ENCODE data around the gene CCDC81. TPM values are rescaled to one million over a fixed set of nuclear protein-coding genes. Genes with fewer than 3 reads are reported as not detected.

Gene CCDC81
- total RNA-seq, 2 donors from 2014 or later: 33.3 to 34.0 TPM

GRCh38 chr11:86370922-86371594, 3.6 kb upstream of the CCDC81 start:
- Histone ChIP-seq H3K27ac (ENCODE audit: low read depth, low read length) (no peak overlapping the region), H3K9me3 (ENCODE audit: control insufficient read depth, low read length) (peaks cover 8% of the 10 kb centered on the region), H3K27me3 (ENCODE audit: control insufficient read depth, insufficient read depth, low read length, poor library complexity, severe bottlenecking) (no peaks in the 10 kb centered on the region), H3K4me3 (ENCODE audit: low read length) (no peak overlapping the region), H3K4me1 (ENCODE audit: control insufficient read depth, insufficient read depth, low read length) (no peaks in the 10 kb centered on the region), H3K36me3 (ENCODE audit: control insufficient read depth, insufficient read depth, low read length) (no peaks in the 10 kb centered on the region), H3K9ac (ENCODE audit: extremely low read depth, low read length, poor library complexity, severe bottlenecking) (no peak overlapping the region)
- WGBS, 2 experiments (ENCODE audit: insufficient coverage in 1 of 2, insufficient read length in 1 of 2): 86 to 95% methylated on average over 4 to 6 of the region's 6 CpGs
- peaks cover 7% of the 10 kb centered on the region for H3K4me1 Mint-ChIP-seq
- peaks cover 13% of the 10 kb centered on the region for H3K9me3 Mint-ChIP-seq
- TF ChIP-seq, protein P1, sequence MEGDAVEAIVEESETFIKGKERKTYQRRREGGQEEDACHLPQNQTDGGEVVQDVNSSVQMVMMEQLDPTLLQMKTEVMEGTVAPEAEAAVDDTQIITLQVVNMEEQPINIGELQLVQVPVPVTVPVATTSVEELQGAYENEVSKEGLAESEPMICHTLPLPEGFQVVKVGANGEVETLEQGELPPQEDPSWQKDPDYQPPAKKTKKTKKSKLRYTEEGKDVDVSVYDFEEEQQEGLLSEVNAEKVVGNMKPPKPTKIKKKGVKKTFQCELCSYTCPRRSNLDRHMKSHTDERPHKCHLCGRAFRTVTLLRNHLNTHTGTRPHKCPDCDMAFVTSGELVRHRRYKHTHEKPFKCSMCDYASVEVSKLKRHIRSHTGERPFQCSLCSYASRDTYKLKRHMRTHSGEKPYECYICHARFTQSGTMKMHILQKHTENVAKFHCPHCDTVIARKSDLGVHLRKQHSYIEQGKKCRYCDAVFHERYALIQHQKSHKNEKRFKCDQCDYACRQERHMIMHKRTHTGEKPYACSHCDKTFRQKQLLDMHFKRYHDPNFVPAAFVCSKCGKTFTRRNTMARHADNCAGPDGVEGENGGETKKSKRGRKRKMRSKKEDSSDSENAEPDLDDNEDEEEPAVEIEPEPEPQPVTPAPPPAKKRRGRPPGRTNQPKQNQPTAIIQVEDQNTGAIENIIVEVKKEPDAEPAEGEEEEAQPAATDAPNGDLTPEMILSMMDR (conservative IDR thresholded peaks at IDR 0.05): no peak
- H3K4me3 Mint-ChIP-seq: no peak overlapping the region
- DNase-seq: no peak
- no peak overlapping the region for H3K27ac Mint-ChIP-seq
- peaks cover 9% of the 10 kb centered on the region for H3K27me3 Mint-ChIP-seq (ENCODE audit: insufficient read depth)
- no peaks in the 10 kb centered on the region for H3K36me3 Mint-ChIP-seq (ENCODE audit: low read depth)

GRCh38 chr11:86372041-86372440, 2.6 kb upstream of the CCDC81 start:
- H3K27ac Mint-ChIP-seq: no peak overlapping the region
- H3K36me3 Mint-ChIP-seq (ENCODE audit: low read depth): no peaks in the 10 kb centered on the region
- no peak overlapping the region for H3K4me3 Mint-ChIP-seq
- H3K9me3 ChIP-seq (ENCODE audit: control insufficient read depth, low read length): peaks cover 18% of the 10 kb centered on the region
- H3K27me3 Mint-ChIP-seq (ENCODE audit: insufficient read depth): peaks cover 9% of the 10 kb centered on the region
- DNase-seq: no peak
- H3K36me3 ChIP-seq (ENCODE audit: control insufficient read depth, insufficient read depth, low read length): no peaks in the 10 kb centered on the region
- no peaks in the 10 kb centered on the region for H3K27me3 ChIP-seq (ENCODE audit: control insufficient read depth, insufficient read depth, low read length, poor library complexity, severe bottlenecking)
- 95 to 100% methylated on average over 1 of the region's 1 CpG for WGBS, 2 experiments (ENCODE audit: insufficient coverage in 1 of 2, insufficient read length in 1 of 2)
- TF ChIP-seq, protein P1 (conservative IDR thresholded peaks at IDR 0.05): no peak
- no peaks in the 10 kb centered on the region for H3K4me1 ChIP-seq (ENCODE audit: control insufficient read depth, insufficient read depth, low read length)
- H3K4me1 Mint-ChIP-seq: peaks cover 7% of the 10 kb centered on the region
- no peak overlapping the region for H3K27ac ChIP-seq (ENCODE audit: low read depth, low read length)
- no peak overlapping the region for H3K9ac ChIP-seq (ENCODE audit: extremely low read depth, low read length, poor library complexity, severe bottlenecking)
- H3K9me3 Mint-ChIP-seq: peaks cover 23% of the 10 kb centered on the region
- H3K4me3 ChIP-seq (ENCODE audit: low read length): no peak overlapping the region

DNA sequence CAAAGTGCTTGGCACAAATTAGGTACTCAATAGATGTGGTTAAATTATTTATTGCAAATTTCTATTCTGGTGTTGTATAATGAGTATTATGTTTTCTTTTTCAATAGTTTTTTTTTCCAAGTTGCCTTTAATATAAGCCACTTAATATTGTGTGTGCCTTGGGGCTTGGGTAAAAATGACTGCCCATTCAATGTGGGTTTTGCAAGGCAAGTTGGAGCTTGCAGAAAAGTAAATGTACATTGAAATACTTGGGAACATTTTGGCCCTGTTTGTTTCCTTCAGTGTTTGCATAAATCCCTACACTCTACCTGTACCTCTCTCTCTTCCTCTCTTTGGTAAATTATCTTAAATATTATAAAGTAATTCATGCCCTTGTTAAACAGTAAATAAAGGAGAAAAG, 2.1 kb upstream of the CCDC81 start:
- H3K27me3 Mint-ChIP-seq (ENCODE audit: insufficient read depth): peaks cover 9% of the 10 kb centered on the region
- H3K36me3 Mint-ChIP-seq (ENCODE audit: low read depth): no peaks in the 10 kb centered on the region
- H3K27me3 ChIP-seq (ENCODE audit: control insufficient read depth, insufficient read depth, low read length, poor library complexity, severe bottlenecking): no peaks in the 10 kb centered on the region
- H3K27ac ChIP-seq (ENCODE audit: low read depth, low read length): no peak overlapping the region
- TF ChIP-seq, protein P1 (conservative IDR thresholded peaks at IDR 0.05): no peak
- peaks cover 8% of the 10 kb centered on the region for H3K4me1 Mint-ChIP-seq
- no peak overlapping the region for H3K27ac Mint-ChIP-seq
- no peaks in the 10 kb centered on the region for H3K4me1 ChIP-seq (ENCODE audit: control insufficient read depth, insufficient read depth, low read length)
- H3K9ac ChIP-seq (ENCODE audit: extremely low read depth, low read length, poor library complexity, severe bottlenecking): no peak overlapping the region
- no peak overlapping the region for H3K4me3 ChIP-seq (ENCODE audit: low read length)
- H3K9me3 Mint-ChIP-seq: peaks cover 23% of the 10 kb centered on the region
- no peaks in the 10 kb centered on the region for H3K36me3 ChIP-seq (ENCODE audit: control insufficient read depth, insufficient read depth, low read length)
- peaks cover 23% of the 10 kb centered on the region for H3K9me3 ChIP-seq (ENCODE audit: control insufficient read depth, low read length)
- no peak for DNase-seq
- H3K4me3 Mint-ChIP-seq: no peak overlapping the region
